Measurements from ENCODE around the gene CLDN10.

The CLDN10 gene

DNA sequence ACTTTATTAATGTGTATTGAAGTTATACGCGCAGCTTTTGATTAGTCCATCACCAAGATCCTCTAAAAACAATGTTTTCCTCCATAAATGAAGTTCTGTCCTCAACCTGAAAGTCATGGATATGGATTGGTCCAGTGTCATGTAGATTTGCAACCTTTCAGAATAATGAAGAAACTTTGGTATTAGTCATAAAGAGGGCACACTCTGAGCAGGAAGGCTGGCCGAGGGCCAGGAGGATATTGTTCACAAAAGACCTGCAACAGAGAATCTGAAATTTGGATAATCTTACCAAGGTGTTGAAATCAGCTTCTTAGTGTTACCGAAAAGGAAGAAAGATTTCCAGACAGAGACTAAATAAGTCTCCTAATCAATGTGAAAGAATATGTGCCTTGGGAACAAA lies 20.7 kb downstream of the CLDN10 start:
- TF ChIP-seq, protein P1, sequence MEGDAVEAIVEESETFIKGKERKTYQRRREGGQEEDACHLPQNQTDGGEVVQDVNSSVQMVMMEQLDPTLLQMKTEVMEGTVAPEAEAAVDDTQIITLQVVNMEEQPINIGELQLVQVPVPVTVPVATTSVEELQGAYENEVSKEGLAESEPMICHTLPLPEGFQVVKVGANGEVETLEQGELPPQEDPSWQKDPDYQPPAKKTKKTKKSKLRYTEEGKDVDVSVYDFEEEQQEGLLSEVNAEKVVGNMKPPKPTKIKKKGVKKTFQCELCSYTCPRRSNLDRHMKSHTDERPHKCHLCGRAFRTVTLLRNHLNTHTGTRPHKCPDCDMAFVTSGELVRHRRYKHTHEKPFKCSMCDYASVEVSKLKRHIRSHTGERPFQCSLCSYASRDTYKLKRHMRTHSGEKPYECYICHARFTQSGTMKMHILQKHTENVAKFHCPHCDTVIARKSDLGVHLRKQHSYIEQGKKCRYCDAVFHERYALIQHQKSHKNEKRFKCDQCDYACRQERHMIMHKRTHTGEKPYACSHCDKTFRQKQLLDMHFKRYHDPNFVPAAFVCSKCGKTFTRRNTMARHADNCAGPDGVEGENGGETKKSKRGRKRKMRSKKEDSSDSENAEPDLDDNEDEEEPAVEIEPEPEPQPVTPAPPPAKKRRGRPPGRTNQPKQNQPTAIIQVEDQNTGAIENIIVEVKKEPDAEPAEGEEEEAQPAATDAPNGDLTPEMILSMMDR (conservative IDR thresholded peaks at IDR 0.05), result no peak
- no peak for TF ChIP-seq ZFX (IDR thresholded peaks at IDR 0.05)
- no peak overlapping the region for H3K27ac ChIP-seq

DNA sequence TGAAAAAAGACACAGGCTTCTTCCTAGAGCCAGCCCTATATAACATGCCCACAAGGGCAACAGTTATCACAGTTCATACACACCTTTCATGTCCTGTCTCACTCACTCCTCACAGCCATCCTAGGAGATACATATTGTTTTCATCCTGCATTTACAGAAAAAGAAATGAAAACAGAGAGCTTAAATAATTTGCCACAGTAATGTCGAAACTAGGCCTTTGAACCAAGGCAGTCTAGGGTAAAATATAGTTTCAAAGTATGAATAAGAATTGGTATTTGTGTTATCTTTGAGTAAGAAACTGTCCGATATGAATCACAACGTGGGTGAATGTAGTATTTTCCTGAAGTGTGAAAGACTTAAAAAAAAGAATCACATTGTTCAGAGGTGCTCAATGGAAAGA lies 26.8 kb downstream of the CLDN10 start:
- TF ChIP-seq, protein P1 (conservative IDR thresholded peaks at IDR 0.05), result no peak
- no peak for TF ChIP-seq ZFX (IDR thresholded peaks at IDR 0.05)
- H3K27ac ChIP-seq, result no peak overlapping the region

DNA sequence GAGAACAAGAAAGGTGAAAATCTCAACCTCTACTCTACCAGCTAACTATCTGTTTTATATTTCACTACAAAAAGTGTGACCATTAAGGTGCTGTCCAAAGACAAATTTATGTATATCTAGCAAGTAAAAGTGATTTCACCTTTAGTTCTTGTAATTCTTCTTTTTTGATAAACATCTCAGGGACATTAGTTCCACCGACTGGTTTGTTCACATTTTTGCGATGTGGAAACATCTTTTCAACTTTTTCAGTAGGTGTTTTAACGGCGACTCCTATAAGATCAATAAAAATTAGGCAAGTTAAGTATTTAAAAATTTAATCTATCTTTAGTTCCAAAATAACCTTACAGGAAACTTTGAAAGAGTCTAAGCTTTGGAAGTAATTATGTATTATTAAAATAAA lies 33.3 kb downstream of the CLDN10 start:
- no peak overlapping the region for H3K27ac ChIP-seq
- TF ChIP-seq, protein P1 (conservative IDR thresholded peaks at IDR 0.05), result no peak
- TF ChIP-seq ZFX (IDR thresholded peaks at IDR 0.05), result no peak

DNA sequence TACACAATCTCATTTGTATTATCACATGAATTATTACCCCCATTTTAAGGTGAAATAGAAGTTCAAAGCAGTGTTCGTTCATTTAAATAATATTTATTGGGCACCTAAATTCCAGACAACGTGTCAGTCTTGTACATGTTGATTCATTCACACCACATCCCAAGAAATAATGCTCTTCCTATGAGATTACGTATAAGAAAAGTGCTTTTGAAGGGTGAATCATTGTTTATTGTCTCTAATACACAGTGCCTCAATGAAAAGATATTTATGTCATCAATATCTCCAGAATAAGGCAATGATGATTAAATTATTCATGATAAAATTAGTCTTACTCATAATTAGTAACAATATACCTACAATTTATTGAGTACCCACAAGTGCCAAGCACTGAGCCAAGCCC lies 35.6 kb downstream of the CLDN10 start:
- no peak overlapping the region for H3K27ac ChIP-seq
- TF ChIP-seq, protein P1 (conservative IDR thresholded peaks at IDR 0.05), result no peak
- TF ChIP-seq ZFX (IDR thresholded peaks at IDR 0.05), result no peak

DNA sequence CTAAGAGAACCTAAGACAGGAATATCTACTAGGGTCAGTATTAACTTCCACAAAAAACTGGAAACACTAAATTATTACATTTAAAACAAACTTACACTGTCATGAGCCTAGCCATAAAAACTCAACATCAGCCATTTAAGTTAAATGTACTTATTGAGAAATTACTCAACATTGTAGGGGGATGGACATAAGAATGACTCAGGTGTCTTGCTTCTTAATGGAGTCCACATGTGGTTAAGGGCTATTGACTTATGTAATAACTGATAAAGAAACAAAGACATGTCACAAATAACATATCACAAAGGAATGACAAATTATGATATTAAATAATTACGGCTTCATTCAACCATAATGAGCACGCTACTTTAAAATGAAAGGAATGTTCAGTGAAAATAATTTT lies 36.2 kb downstream of the CLDN10 start:
- TF ChIP-seq, protein P1 (conservative IDR thresholded peaks at IDR 0.05), result no peak
- no peak for TF ChIP-seq ZFX (IDR thresholded peaks at IDR 0.05)
- H3K27ac ChIP-seq, result no peak overlapping the region

DNA sequence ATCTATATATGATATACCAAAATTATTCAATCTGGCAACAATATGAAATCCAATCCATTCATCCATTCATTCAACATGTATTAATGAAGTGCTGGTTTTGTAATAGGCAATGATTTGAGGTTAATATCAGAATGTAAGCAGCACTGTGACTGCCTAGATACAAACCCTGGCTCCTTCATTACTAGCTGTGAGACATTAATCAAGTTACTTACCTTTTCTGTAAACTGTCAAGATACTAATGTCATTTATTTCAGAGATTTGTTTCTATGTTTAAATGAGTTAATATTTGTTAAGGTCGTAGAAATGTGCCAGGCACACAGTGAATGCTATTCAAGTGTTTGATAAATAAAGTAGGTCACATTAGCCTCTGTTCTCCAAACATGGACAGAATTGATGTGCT lies 40.9 kb downstream of the CLDN10 start:
- TF ChIP-seq ZFX (IDR thresholded peaks at IDR 0.05), result no peak
- TF ChIP-seq, protein P1 (conservative IDR thresholded peaks at IDR 0.05), result no peak
- H3K27ac ChIP-seq, result no peak overlapping the region

DNA sequence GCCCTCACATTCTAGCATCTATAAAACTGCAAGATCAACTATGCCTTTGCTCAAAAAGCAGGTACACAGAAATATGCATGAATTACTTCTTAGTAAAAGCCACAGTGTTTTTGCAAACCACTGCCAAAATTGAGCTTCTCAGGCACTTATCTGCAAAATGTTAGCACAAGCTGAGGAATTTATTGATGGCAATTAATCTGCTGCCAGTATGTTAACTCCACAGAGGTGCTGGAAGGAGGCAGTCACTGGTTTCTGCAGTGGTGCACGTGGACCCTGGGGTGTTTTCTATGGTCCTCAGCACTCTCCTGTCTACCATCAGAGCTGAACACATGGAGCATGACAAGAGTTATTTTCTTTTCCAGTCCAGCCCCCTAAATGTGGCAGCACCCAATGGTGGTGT lies 44.2 kb downstream of the CLDN10 start:
- no peak overlapping the region for H3K27ac ChIP-seq
- no peak for TF ChIP-seq ZFX (IDR thresholded peaks at IDR 0.05)
- TF ChIP-seq, protein P1 (conservative IDR thresholded peaks at IDR 0.05), result no peak

All from C4-2B (cell line).